HEK293 (cell line): ENCODE measurements around the gene CPEB4.

ENCODE experiments used
- CTCF ChIP-seq: fragments of 450-650 bp; formaldehyde crosslinking; IDR thresholded peaks from 2 replicates; pipeline ENCODE4 v1.5.1; 2016; ENCODE audit warnings: missing biosample characterization, missing genetic modification characterization
- KLF7 ChIP-seq: fragments of 450-650 bp; formaldehyde crosslinking; IDR thresholded peaks from 2 replicates; pipeline ENCODE4 v1.5.1; 2016; ENCODE audit warnings: missing biosample characterization, missing genetic modification characterization, borderline replicate concordance
- MEIS1 ChIP-seq: sonication (generic); formaldehyde crosslinking; IDR thresholded peaks from 2 replicates; pipeline ENCODE4 v1.8.1; 2022; ENCODE audit warnings: missing genetic modification reagents, mild to moderate bottlenecking, borderline replicate concordance
- SCRT1 ChIP-seq: fragments of 450-650 bp; formaldehyde crosslinking; IDR thresholded peaks from 2 replicates; pipeline ENCODE4 v1.5.1; 2016; ENCODE audit warnings: missing biosample characterization, missing genetic modification characterization, borderline replicate concordance
- YY1 ChIP-seq: fragments of 450-650 bp; formaldehyde crosslinking; IDR thresholded peaks from 2 replicates; pipeline ENCODE4 v1.5.1; 2018; ENCODE audit warnings: missing biosample characterization, missing genetic modification characterization
- ZNF843 ChIP-seq: fragments of 450-650 bp; formaldehyde crosslinking; IDR thresholded peaks from 2 replicates; pipeline ENCODE4 v1.5.1; 2016; ENCODE audit warnings: missing biosample characterization, missing genetic modification characterization

GRCh38 chr5:173907686-173908371, 19.7 kb downstream of the CPEB4 start:
- TF ChIP-seq CTCF (no peak), ZNF843 (tag by site-specific recombination) (no peak), MEIS1 (CRISPR knock-in tag) (no peak), KLF7 (tag by site-specific recombination) (no peak), YY1 (no peak), SCRT1 (no peak)
